K562 (cell line): ENCODE results near the gene KIF25.

Experiments
- BRCA1 ChIP-seq, 2 experiments: fragments of 450-650 bp in 1 of 2; sonication (generic) in 1 of 2; formaldehyde crosslinking in 1 of 2; IDR thresholded peaks; 2 replicates each; pipeline versions ENCODE4 v1.5.0 to v1.6.1; 2017 to 2020; ENCODE audit warnings: mild to moderate bottlenecking in 1 of 2, missing genetic modification reagents in 1 of 2
- CTCF ChIP-seq, 3 experiments: IDR thresholded peaks in 2 of 3; conservative IDR thresholded peaks in 1 of 3; 2 replicates each; pipeline ENCODE4 v1.5.1; 2011 to 2012; ENCODE audit warnings: low read length in 3 of 3, mild to moderate bottlenecking in 3 of 3, control low read depth in 2 of 3, improper control_type of control experiment in 1 of 3, inconsistent platforms in 1 of 3, low read depth in 1 of 3, mixed read lengths in 1 of 3, moderate library complexity in 1 of 3; ENCODE audit not compliant: insufficient read depth in 2 of 3
- JUND ChIP-seq, 2 experiments: IDR thresholded peaks; 2 replicates in 1 of 2; 3 replicates in 1 of 2; pipeline ENCODE4 v1.6.1; 2011; ENCODE audit warnings: borderline replicate concordance in 2 of 2, low read depth in 2 of 2, low read length in 2 of 2, improper control_type of control experiment in 1 of 2, missing biosample characterization in 1 of 2, missing genetic modification characterization in 1 of 2, missing genetic modification reagents in 1 of 2
- POLR2A ChIP-seq: fragments of 450-650 bp; conservative IDR thresholded peaks from 2 replicates; pipeline ENCODE4 v1.6.1; 2016
- TF ChIP-seq, protein P1 (sequence below), 2 experiments: IDR thresholded peaks; 2 replicates each; pipeline ENCODE4 v1.6.1; 2011; ENCODE audit warnings: borderline replicate concordance in 1 of 2, control low read depth in 1 of 2, low read depth in 1 of 2, low read length in 1 of 2, mild to moderate bottlenecking in 1 of 2, mixed read lengths in 1 of 2, moderate library complexity in 1 of 2; ENCODE audit not compliant: insufficient read depth in 1 of 2, insufficient read length in 1 of 2, poor library complexity in 1 of 2, severe bottlenecking in 1 of 2; ENCODE audit errors: extremely low read depth in 1 of 2

- TF ChIP-seq POLR2A (no peak), CTCF (IDR thresholded peaks at IDR 0.05 in 2 of 3, conservative IDR thresholded peaks at IDR 0.05 in 1 of 3; ENCODE audit: insufficient read depth in 2 of 3, low read depth in 1 of 3, low read length in 3 of 3) (no peak), JUND (IDR thresholded peaks at IDR 0.05; ENCODE audit: borderline replicate concordance, low read depth, low read length) (no peak), JUND (tag; IDR thresholded peaks at IDR 0.05; ENCODE audit: borderline replicate concordance, low read depth, low read length) (no peak), BRCA1 (IDR thresholded peaks at IDR 0.05) (no peak), BRCA1 (CRISPR knock-in tag; IDR thresholded peaks at IDR 0.05) (no peak)
- TF ChIP-seq, protein P1, sequence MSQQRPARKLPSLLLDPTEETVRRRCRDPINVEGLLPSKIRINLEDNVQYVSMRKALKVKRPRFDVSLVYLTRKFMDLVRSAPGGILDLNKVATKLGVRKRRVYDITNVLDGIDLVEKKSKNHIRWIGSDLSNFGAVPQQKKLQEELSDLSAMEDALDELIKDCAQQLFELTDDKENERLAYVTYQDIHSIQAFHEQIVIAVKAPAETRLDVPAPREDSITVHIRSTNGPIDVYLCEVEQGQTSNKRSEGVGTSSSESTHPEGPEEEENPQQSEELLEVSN (IDR thresholded peaks at IDR 0.05; ENCODE audit: borderline replicate concordance in 1 of 2, extremely low read depth in 1 of 2, insufficient read depth in 1 of 2, insufficient read length in 1 of 2, low read depth in 1 of 2, low read length in 1 of 2, poor library complexity in 1 of 2, severe bottlenecking in 1 of 2): no peak
Measured at GRCh38 chr6:168034537-168034936, 37.1 kb downstream of the KIF25 start.
